GM12892 (cell line): ENCODE measurements around the gene GPR176.

Source experiments
- POLR2A ChIP-seq: IDR thresholded peaks from 2 replicates; pipeline ENCODE4 v1.6.1; 2011; ENCODE audit warnings: low read depth, low read length, control low read depth
- POLR2AphosphoS5 ChIP-seq: IDR thresholded peaks from 2 replicates; pipeline ENCODE4 v1.6.1; 2011; ENCODE audit warnings: low read depth, low read length, control low read depth
- TAF1 ChIP-seq: IDR thresholded peaks from 2 replicates; pipeline ENCODE4 v1.6.1; 2011; ENCODE audit warnings: low read depth, mild to moderate bottlenecking, control low read depth, low read length, borderline replicate concordance

DNA sequence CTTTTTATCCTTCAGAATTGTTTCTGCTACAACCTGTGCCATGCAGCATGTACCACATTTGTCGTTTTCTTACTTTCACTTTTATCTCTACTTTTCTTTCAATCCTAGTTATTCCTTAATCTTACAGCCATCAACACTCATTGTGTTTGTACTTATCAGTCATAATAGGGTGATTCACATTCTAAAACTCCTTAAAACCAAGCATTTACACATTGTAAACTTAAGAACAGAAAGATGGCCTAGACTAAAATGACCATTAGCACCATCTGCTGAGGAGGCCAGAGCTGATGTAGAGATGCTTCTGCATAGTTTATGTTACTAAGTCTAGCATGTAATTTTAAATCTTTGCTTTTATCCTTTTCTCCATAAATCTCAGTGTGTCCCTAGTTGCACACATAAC, 39.3 kb upstream of the GPR176 start:
- TF ChIP-seq POLR2A (no peak), POLR2AphosphoS5 (no peak), TAF1 (no peak)
